Kidney glomerular epithelial cell (primary cell): Measurements from ENCODE around the gene PAXIP1.

Experiments
- DNase-seq: peaks from one replicate; lab custom pipeline; 2025; lab: John Stamatoyannopoulos, UW

Gene PAXIP1

DNA sequence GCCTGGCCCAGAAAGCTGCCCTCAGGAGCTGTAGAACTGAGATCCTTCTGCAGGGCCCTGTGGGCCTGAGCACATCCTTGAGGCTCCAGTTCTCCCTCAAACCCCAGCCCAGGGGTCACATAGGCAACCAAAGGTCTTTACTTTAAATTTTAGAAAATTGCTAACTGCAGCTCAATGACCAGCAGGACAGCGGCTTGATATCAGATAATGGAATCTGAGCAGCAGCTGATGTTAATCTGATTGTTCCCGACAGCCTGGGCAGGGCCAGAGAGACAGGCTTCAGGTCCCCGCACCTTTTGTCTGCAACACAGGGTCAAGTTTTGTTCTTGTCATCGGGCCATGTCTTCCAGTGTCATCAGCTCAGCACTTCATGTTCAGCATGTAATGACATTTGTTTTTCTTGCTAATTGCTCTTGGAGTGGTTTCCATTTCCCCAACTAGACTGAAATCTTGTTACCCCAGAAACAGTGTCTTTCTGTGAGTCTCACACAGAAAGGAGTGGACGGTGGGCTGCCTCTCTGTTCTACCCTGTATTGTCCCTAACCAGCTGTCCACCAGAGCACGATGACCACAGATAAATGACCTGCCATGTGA lies 91.0 kb downstream of the PAXIP1 start:
- DNase-seq: no peak

GRCh38 chr7:154911411-154911810 lies 91.5 kb downstream of the PAXIP1 start:
- no peak for DNase-seq

DNA sequence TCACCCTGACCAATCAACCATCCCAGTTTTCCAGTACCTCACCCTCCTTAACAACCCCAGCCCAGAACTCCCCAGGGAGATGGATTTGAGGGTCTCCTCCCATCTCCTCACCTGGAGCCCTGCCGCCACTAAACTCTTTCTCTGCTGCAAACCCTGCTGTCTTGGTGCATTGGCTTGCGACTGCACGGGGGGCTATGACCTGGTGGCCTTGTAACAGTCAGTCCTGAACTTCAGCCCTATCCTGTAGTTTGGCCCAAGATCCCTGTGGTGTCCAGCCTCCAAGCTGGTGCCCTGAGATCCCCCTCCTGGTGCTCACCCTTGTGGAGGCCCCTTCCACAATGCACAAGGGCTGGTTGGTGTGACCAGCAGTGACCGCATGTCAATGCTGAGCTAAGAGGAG lies 91.9 kb downstream of the PAXIP1 start:
- DNase-seq: no peak

GRCh38 chr7:154910125-154910524 lies 92.8 kb downstream of the PAXIP1 start:
- no peak for DNase-seq

DNA sequence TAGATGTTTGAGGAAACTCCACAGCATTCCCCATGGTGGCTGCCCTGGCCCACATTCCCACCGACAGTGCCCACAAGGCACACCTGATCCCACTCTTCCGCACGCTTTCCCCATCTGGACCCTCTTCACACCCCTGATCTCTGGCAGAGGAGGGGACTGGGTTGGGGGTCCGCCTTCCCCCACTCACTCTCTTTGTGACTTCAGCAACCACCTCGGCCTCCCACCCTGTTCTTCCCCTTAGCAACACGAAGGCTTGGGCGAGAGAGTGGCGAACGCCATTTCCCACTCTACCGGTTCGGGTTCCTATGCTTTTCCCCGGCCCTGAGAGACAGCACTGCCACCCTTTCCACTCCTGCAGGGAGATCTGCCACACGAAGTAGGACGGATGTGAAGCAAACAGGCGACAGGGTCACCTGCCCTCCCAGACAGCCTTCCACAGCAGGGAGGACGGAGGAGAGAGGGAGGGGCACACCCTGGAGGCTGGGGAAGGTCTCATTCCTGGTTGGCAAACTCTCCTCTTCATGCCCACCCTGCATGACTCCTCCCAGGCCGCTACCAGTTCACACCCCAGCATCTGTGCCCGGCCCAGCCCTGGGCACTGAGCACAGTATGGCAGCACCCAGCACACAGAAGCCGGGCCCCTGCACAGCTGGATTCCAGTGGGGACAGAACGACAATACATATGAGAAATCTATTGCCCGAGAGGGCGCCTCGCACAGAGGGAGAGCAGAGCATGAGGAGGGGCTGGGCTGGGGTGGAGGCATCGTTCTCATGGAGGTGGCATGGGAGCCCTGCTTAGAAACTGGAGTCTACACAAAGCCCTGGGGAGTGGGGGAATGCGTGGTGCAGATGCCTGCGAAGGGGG lies 93.5 kb downstream of the PAXIP1 start:
- no peak for DNase-seq

DNA sequence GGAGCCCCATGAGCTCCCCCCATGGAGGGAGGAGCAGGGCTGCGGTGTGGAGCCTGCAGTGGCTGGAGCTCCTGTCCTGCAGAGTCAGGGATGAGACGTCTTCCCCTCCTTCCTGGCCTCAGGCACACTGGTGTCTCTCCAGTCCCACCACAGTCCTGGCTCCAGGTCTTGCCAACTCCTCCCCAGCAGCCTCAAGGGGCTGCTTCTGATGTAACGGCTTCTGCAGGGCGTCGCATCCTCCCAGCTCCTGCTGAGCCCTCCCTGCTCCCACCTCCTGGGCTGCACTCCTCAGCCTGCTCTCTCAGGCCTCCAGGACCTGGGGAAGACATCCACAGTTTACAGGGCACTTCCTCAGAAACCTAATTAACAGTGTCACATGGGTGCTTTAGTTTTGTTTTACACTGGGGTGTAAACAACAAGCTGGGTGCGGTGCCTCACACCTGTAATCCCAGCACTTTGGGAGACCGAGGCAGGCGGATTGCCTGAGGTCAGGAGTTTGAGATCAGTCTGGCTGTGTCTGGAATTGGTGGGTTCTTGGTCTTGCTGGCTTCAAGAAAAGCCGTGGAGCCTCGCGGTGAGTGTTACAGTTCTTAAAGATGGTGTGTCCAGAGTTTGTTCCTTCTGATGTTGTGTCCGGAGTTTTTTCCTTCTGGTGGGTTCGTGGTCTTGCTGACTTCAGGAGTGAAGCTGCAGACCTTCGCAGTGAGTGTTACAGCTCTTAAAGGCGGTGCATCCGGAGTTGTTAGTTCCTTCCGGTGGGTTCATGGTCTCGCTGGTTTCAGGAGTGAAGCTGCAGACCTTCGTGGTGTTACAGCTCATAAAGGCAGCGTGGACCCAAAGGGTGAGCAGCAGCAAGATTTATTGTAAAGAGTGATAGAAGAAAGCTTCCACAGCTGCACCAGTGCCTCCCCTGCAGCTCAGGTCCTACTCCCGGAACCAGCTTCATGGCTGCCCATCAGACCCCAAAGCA lies 95.0 kb downstream of the PAXIP1 start:
- DNase-seq: no peak

DNA sequence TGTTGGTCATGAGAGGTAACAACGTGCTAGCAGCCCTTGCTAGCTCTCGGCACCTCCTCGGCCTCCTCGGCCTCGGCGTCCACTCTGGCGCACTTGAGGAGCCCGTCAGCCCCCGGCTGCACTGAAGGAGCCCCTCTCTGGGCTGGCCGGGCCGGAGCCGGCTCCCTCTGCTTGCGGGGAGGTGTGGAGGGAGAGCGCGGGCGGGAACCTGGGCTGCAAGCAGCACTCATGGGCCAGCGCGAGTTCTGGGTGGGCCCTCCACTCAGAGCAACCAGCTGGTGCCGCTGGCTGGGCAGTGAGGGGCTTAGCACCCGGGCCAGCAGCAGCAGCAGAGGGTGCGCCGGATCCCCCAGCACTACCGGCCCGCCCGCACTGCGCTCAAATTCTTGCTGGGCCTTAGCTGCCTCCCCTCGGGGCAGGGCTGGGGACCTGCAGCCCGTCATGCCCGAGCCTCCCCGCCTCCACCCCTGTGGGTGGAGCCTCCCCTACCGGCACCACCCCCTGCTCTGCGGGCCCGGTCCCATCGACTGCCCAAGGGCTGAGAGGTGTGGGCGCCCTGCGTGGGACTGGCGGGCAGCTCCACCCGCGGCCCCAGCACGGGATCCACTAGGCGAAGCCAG lies 96.1 kb downstream of the PAXIP1 start:
- no peak for DNase-seq

GRCh38 chr7:154906201-154906600 lies 96.7 kb downstream of the PAXIP1 start:
- no peak for DNase-seq

DNA sequence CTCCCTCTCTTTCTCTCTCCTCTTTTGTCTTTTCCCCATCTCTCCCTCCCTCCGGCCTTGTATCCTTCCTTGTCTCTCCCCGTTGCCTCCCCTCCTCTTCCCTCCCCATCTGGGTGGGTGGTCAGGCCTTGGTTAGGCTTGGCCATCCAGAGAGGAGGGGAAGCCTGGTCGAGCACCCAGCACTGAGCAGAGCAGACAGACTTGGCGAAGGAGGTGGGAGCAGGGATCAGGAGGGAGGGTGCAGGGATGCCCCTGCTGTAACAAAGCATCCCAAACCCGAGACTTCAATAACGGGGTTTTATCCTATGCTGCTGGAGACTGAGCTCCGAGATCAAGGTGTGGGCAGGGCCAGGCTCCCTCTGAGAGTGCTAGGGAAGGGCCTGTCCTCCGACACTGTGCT lies 97.3 kb downstream of the PAXIP1 start:
- no peak for DNase-seq

- DNase-seq: no peak
Observed at GRCh38 chr7:154905146-154905545, 97.8 kb downstream of the PAXIP1 start.

DNA sequence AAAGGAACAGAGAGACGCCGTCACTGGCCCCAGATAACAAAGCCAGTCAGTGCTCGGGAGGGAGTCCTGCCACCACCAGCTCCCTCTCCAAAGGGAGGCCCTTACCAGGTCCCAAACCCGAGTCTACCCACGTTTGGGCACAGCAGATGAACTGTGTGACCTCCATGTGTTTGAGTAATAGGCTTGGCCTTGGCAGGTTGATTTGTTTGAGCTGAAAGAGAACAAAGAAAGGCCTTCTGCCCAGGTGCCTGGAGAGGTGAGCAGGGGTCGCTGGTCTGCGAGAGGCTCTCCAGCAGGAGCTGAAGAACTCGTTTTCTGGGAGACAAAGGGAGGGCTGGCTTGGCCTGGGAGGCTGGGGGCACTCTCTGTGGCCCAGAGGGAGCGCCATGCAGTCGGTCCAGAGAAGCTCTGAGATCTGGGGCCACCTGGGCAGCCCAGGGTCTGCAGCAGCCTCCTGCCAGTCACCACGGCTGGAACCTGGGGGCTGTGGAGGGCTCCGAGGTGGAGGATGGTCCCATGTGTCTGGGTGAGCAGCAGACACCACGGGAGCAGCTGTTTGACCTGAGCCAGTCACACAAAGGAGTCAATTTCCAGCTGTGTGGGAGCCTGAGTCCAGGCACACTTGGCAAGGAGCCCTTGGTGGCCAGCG lies 99.7 kb downstream of the PAXIP1 start:
- no peak for DNase-seq

GRCh38 chr7:154902600-154903082 lies 100.3 kb downstream of the PAXIP1 start:
- no peak for DNase-seq

GRCh38 chr7:154899862-154900261 lies 103.1 kb downstream of the PAXIP1 start:
- DNase-seq: no peak

DNA sequence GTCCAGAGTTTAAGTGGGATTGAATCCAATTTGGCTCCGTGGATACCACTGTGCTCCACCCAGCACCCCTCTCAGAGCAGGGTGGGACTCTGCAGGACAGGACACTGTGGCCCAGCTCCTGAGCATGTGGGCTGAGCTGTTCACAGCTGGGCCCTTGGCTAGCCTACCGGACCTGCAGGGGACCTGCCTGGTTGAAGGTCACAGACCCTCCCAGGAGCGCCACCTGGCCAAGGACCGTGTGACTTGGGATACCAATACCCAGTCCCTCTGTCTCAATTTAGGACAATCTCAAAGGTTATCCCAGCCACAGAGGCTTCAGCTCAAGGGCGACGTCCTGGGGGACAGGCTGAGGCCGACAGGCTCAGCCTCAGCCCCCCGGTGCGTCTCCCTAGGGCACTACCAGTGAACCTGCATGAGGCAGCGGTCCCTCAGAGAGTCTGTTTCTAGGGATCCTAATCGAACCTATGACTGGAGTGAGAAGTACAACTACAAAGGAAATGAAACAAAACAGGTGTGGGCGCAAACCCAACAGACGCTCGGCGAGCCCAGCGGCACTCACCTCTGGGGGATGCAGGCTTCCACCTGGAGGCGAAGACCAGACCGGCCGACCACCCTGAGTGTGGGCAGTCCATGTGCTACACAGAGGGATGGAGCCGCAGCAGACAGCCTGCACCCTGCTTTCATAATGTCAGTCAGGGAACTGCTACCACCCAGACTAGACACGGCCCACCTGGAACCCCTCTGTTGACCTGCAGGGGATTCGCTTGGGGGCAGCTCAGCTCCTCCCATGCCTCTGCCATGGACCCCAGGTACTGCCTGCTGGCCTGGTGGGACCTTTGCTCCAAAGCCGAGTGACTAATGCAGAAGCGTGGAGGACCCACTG lies 103.7 kb downstream of the PAXIP1 start:
- DNase-seq: no peak

GRCh38 chr7:154896076-154896475 lies 106.8 kb downstream of the PAXIP1 start:
- no peak for DNase-seq
